Glutamatergic neuron (in vitro differentiated cells): Measurements from ENCODE around the gene MRPL48. TPM values are rescaled to one million over a fixed set of nuclear protein-coding genes. Genes with fewer than 3 reads are reported as not detected.

ENCODE experiments used
- DNase-seq: peaks from one replicate; pipeline ENCODE4 v3.0.0; 2022
- H3K27ac Mint-ChIP-seq: one replicate; pipeline ENCODE4 v1.8.0; 2020; ENCODE audit warnings: mild to moderate bottlenecking, mixed read lengths, inconsistent platforms; ENCODE audit not compliant: unreplicated experiment
- H3K27me3 Mint-ChIP-seq: one replicate; pipeline ENCODE4 v1.8.0; 2020; ENCODE audit warnings: mild to moderate bottlenecking, moderate library complexity, mixed read lengths, inconsistent platforms; ENCODE audit not compliant: unreplicated experiment
- H3K36me3 Mint-ChIP-seq: one replicate; pipeline ENCODE4 v1.8.0; 2020; ENCODE audit warnings: mild to moderate bottlenecking, mixed read lengths, inconsistent platforms; ENCODE audit not compliant: unreplicated experiment
- H3K4me1 Mint-ChIP-seq: one replicate; pipeline ENCODE4 v1.8.0; 2020; ENCODE audit warnings: mild to moderate bottlenecking, low read depth, mixed read lengths, inconsistent platforms; ENCODE audit not compliant: unreplicated experiment
- H3K4me3 Mint-ChIP-seq: one replicate; pipeline ENCODE4 v1.8.0; 2020; ENCODE audit warnings: mild to moderate bottlenecking, mixed read lengths, inconsistent platforms; ENCODE audit not compliant: unreplicated experiment
- H3K9me3 Mint-ChIP-seq: one replicate; pipeline ENCODE4 v1.8.0; 2020; ENCODE audit warnings: mild to moderate bottlenecking, moderate library complexity, mixed read lengths, inconsistent platforms; ENCODE audit not compliant: unreplicated experiment
- CTCF ChIP-seq: fragments of 200-600 bp; sonication (generic); IDR thresholded peaks from one replicate; pipeline ENCODE4 v1.5.0; 2021; ENCODE audit not compliant: partially characterized antibody, unreplicated experiment
- total RNA-seq: library from RNA; stranded (reverse); fragmentation: NEBNext Ultra II Directional; extraction: Animal tissue kit (Norgen Biotek cat#: 25700); gene quantifications from one replicate; pipeline ENCODE4 v1.2.1, GENCODE V29; 2021; ENCODE audit not compliant: unreplicated experiment

Gene MRPL48
- total RNA-seq, 1 donor from 2014 or later: 30.5 TPM

- no peak for TF ChIP-seq CTCF
- Mint-ChIP-seq H3K9me3 (no peaks in the 10 kb centered on the region), H3K27ac (no peak overlapping the region), H3K4me1 (peaks cover 7% of the 10 kb centered on the region), H3K27me3 (no peaks in the 10 kb centered on the region), H3K36me3 (no peaks in the 10 kb centered on the region), H3K4me3 (no peak overlapping the region)
- no peak for DNase-seq
Observed at GRCh38 chr11:73852049-73852448, 64.4 kb downstream of the MRPL48 start.

- Mint-ChIP-seq H3K27me3 (no peaks in the 10 kb centered on the region), H3K9me3 (no peaks in the 10 kb centered on the region), H3K4me1 (peaks cover 7% of the 10 kb centered on the region), H3K27ac (no peak overlapping the region), H3K36me3 (no peaks in the 10 kb centered on the region), H3K4me3 (no peak overlapping the region)
- TF ChIP-seq CTCF: no peak
- no peak for DNase-seq
Observed at GRCh38 chr11:73854680-73855079, 67.0 kb downstream of the MRPL48 start.

- TF ChIP-seq CTCF: no peak
- Mint-ChIP-seq H3K9me3 (no peaks in the 10 kb centered on the region), H3K27ac (no peak overlapping the region), H3K4me3 (no peak overlapping the region), H3K27me3 (no peaks in the 10 kb centered on the region), H3K4me1 (peaks cover 7% of the 10 kb centered on the region), H3K36me3 (no peaks in the 10 kb centered on the region)
- no peak for DNase-seq
Observed at GRCh38 chr11:73856031-73856567, 68.4 kb downstream of the MRPL48 start.

GRCh38 chr11:73859671-73860070 lies 72.0 kb downstream of the MRPL48 start:
- Mint-ChIP-seq H3K27me3 (no peaks in the 10 kb centered on the region), H3K9me3 (no peaks in the 10 kb centered on the region), H3K27ac (no peak overlapping the region), H3K4me3 (no peak overlapping the region), H3K36me3 (peaks cover 5% of the 10 kb centered on the region), H3K4me1 (peaks cover 1% of the 10 kb centered on the region)
- no peak for TF ChIP-seq CTCF
- no peak for DNase-seq

- no peaks in the 10 kb centered on the region for H3K27me3 Mint-ChIP-seq
- DNase-seq: no peak
- TF ChIP-seq CTCF: no peak
- H3K4me3 Mint-ChIP-seq: no peak overlapping the region
- H3K36me3 Mint-ChIP-seq: peaks cover 5% of the 10 kb centered on the region
- no peaks in the 10 kb centered on the region for H3K9me3 Mint-ChIP-seq
- no peak overlapping the region for H3K27ac Mint-ChIP-seq
- peaks cover 1% of the 10 kb centered on the region for H3K4me1 Mint-ChIP-seq
Observed at GRCh38 chr11:73860202-73860601, 72.5 kb downstream of the MRPL48 start.
